T-cell (primary cell): ENCODE results near the gene CELA1. TPM values are rescaled to one million over a fixed set of nuclear protein-coding genes. Genes with fewer than 3 reads are reported as not detected.
"Not testable (repeated sequence)": the region's sequence is repeated elsewhere in the genome, so short reads cannot be mapped to it uniquely, and the experiment has no call there.

Experiments
- ATAC-seq, 4 experiments: fragments of 200-7000 bp in 3 of 4; fragments of 150-1000 bp in 1 of 4; cut with Tn5 transposase; replicated peaks in 1 of 4; 1 replicate in 3 of 4; 2 replicates in 1 of 4; pipeline ENCODE4 v1.10.0; 2021; ENCODE audit warnings: moderate library complexity in 3 of 4, mild to moderate bottlenecking in 2 of 4, moderate number of reproducible peaks in 1 of 4
- CTCF ChIA-PET, 2 donors: fragments of 300-600 bp; sonication (Branson Sonifier 250); formaldehyde crosslinking; loops; one replicate each; lab custom pipeline; 2022; ENCODE audit warnings: antibody characterized with exemption in 2 of 2; lab: Charles Lee
- POLR2A ChIA-PET, 2 donors: fragments of 300-600 bp; sonication (Branson Sonifier 250); formaldehyde crosslinking; loops; one replicate each; lab custom pipeline; 2022; ENCODE audit warnings: antibody characterized with exemption in 2 of 2; lab: Charles Lee
- DNase-seq, 35 experiments: peaks; one replicate each; pipeline versions ENCODE4 v3.0.0 to v3.0.0-alpha.2; 2013 to 2023
- H3K27ac ChIP-seq: one replicate; pipeline ENCODE4 v1.5.1; 2013; ENCODE audit warnings: low read length
- H3K27me3 ChIP-seq, 2 experiments: replicated peaks in 1 of 2; 1 replicate in 1 of 2; 2 replicates in 1 of 2; pipeline versions ENCODE4 v1.6.1 to v1.7.0; 2013; ENCODE audit warnings: low read length in 1 of 2, mixed read lengths in 1 of 2; ENCODE audit not compliant: control insufficient read depth in 2 of 2, insufficient read depth in 2 of 2; ENCODE audit errors: extremely low read depth in 1 of 2
- H3K36me3 ChIP-seq, 2 donors: 1 replicate in 1 of 2; 2 replicates in 1 of 2; pipeline versions ENCODE4 v1.6.1 to v1.7.0; 2013; ENCODE audit warnings: low read length in 1 of 2; ENCODE audit not compliant: control insufficient read depth in 2 of 2, insufficient read depth in 1 of 2; ENCODE audit errors: extremely low read depth in 1 of 2
- H3K4me1 ChIP-seq, 2 experiments: 1 replicate in 1 of 2; 2 replicates in 1 of 2; pipeline versions ENCODE4 v1.6.1 to v1.7.0; 2013; ENCODE audit warnings: low read length in 2 of 2, mixed read lengths in 1 of 2; ENCODE audit not compliant: insufficient read depth in 2 of 2, control insufficient read depth in 1 of 2; ENCODE audit errors: extremely low read depth in 1 of 2
- H3K4me3 ChIP-seq, 2 donors: 1 replicate in 1 of 2; 2 replicates in 1 of 2; pipeline versions ENCODE4 v1.5.1 to v1.7.0; 2013; ENCODE audit warnings: mild to moderate bottlenecking in 2 of 2, low read length in 1 of 2, moderate library complexity in 1 of 2; ENCODE audit not compliant: control insufficient read depth in 1 of 2; ENCODE audit errors: extremely low read depth in 1 of 2
- H3K9me3 ChIP-seq: 2 replicates; pipeline ENCODE4 v1.7.0; 2013
- H3K27ac Mint-ChIP-seq, 2 donors: one replicate each; pipeline ENCODE4 v1.8.0; 2020 to 2021; ENCODE audit warnings: mild to moderate bottlenecking in 2 of 2, mixed read lengths in 2 of 2
- H3K27me3 Mint-ChIP-seq, 2 donors: one replicate each; pipeline ENCODE4 v1.8.0; 2021 to 2022; ENCODE audit warnings: mixed read lengths in 2 of 2
- H3K36me3 Mint-ChIP-seq: one replicate; pipeline ENCODE4 v1.8.0; 2021; ENCODE audit warnings: mixed read lengths
- H3K4me1 Mint-ChIP-seq, 3 donors: one replicate each; pipeline ENCODE4 v1.8.0; 2020 to 2022; ENCODE audit warnings: mixed read lengths in 3 of 3, mild to moderate bottlenecking in 1 of 3
- H3K4me3 Mint-ChIP-seq, 3 donors: one replicate each; pipeline ENCODE4 v1.8.0; 2020 to 2022; ENCODE audit warnings: mild to moderate bottlenecking in 3 of 3, mixed read lengths in 3 of 3, moderate library complexity in 3 of 3
- H3K9me3 Mint-ChIP-seq, 3 donors: one replicate each; pipeline ENCODE4 v1.8.0; 2020 to 2022; ENCODE audit warnings: mixed read lengths in 3 of 3
- WGBS: methylation state at CpG from one replicate; pipeline ENCODE4 v1.1.5; 2013; ENCODE audit warnings: missing lambda C conversion rate; ENCODE audit not compliant: insufficient coverage; 5-methylcytosine and 5-hydroxymethylcytosine counted together
- total RNA-seq, 35 experiments: library from RNA in 6 of 35; stranded (reverse) in 6 of 35; fragments of 120-200 nt in 1 of 35; gene quantifications; one replicate each; pipeline versions ENCODE4 v1.2.1 to v1.2.4 and lab custom pipeline; 2013 to 2026

The CELA1 gene
- total RNA-seq, 5 donors from 2014 or later (not counting 1 experiment from before 2014, with no cell fraction given): 0.47 to 3.5 (median 0.88) TPM

GRCh38 chr12:51306507-51306906 is 40.0 kb downstream of the CELA1 start:
- H3K4me1 ChIP-seq: peaks cover 9 to 30% of the 10 kb centered on the region in 2 experiments
- DNase-seq (no peak), ATAC-seq (no peak)
- Mint-ChIP-seq H3K27me3 (no peaks in the 10 kb centered on the region), H3K4me3 (no peak overlapping the region), H3K27ac (peak overlapping the region; percentile 24 to 69), H3K9me3 (no peaks in the 10 kb centered on the region), H3K4me1 (peaks cover 59 to 66% (median 62%) of the 10 kb centered on the region in 3 donors), H3K36me3 (peaks cover 59% of the 10 kb centered on the region)
- H3K36me3 ChIP-seq: peaks cover 12 to 74% of the 10 kb centered on the region in 2 donors
- CTCF ChIA-PET: interaction anchor here (0.7 to 2.2 kb wide), 3 partner anchors 15 to 159 kb away, joined by 3 to 12 read pairs (median 10); no protein-coding TSS in a partner anchor
- H3K27ac ChIP-seq: peak overlapping the region; percentile 24
- no peaks in the 10 kb centered on the region for H3K9me3 ChIP-seq
- no peaks in the 10 kb centered on the region for H3K27me3 ChIP-seq
- POLR2A ChIA-PET: no interaction called here
- WGBS: 100% methylated on average over 1 of the region's 5 CpGs
- H3K4me3 ChIP-seq: no peak overlapping the region

- no CpG with 5 or more reads among the region's 10 CpGs for WGBS
- H3K9me3 Mint-ChIP-seq, H3K4me3 Mint-ChIP-seq, H3K27me3 Mint-ChIP-seq, H3K9me3 ChIP-seq, ATAC-seq, H3K27ac ChIP-seq, H3K4me1 ChIP-seq, DNase-seq, H3K27me3 ChIP-seq, H3K4me3 ChIP-seq: not testable (repeated sequence)
- H3K27ac Mint-ChIP-seq: peak overlapping the region; percentile 28 to 77
- CTCF ChIA-PET: interaction anchor here in 1 of 2 donors (1.3 kb wide), 1 partner anchor 40 kb away, joined by 5 read pairs; no protein-coding TSS in a partner anchor
- peaks cover 19 to 22% (median 21%) of the 10 kb centered on the region in 3 donors for H3K4me1 Mint-ChIP-seq
- peaks cover 51% of the 10 kb centered on the region for H3K36me3 Mint-ChIP-seq
- POLR2A ChIA-PET: interaction anchor here (0.6 kb wide), 2 partner anchors 29 to 51 kb away, joined by 4 read pairs; no protein-coding TSS in a partner anchor
- H3K36me3 ChIP-seq: peaks cover 9 to 81% of the 10 kb centered on the region in 2 donors
Observed at GRCh38 chr12:51300768-51301167, 45.7 kb downstream of the CELA1 start.

- peaks cover 7 to 82% of the 10 kb centered on the region in 2 donors for H3K36me3 ChIP-seq
- no peak for ATAC-seq
- no peaks in the 10 kb centered on the region for H3K9me3 Mint-ChIP-seq
- WGBS: 90% methylated on average over 3 of the region's 5 CpGs
- peak overlapping the region in 1 of 2 donors; percentile 39 for H3K27ac Mint-ChIP-seq
- peaks cover 43% of the 10 kb centered on the region for H3K36me3 Mint-ChIP-seq
- peaks cover 0 to 2% of the 10 kb centered on the region in 2 experiments for H3K4me1 ChIP-seq
- no peaks in the 10 kb centered on the region for H3K9me3 ChIP-seq
- no peak overlapping the region for H3K4me3 ChIP-seq
- H3K27me3 ChIP-seq: no peaks in the 10 kb centered on the region
- no peaks in the 10 kb centered on the region for H3K27me3 Mint-ChIP-seq
- H3K4me3 Mint-ChIP-seq: no peak overlapping the region
- no peak for DNase-seq
- H3K4me1 Mint-ChIP-seq: peaks cover 9 to 17% (median 16%) of the 10 kb centered on the region in 3 donors
- H3K27ac ChIP-seq: no peak overlapping the region
- POLR2A ChIA-PET: no interaction called here
- CTCF ChIA-PET: no interaction called here
Observed at GRCh38 chr12:51295651-51296050, 50.8 kb downstream of the CELA1 start.

GRCh38 chr12:51294097-51294496 is 52.4 kb downstream of the CELA1 start:
- H3K27me3 Mint-ChIP-seq, H3K4me3 Mint-ChIP-seq, H3K27ac ChIP-seq, DNase-seq, H3K9me3 ChIP-seq, H3K4me1 ChIP-seq, H3K27me3 ChIP-seq, POLR2A ChIA-PET, H3K9me3 Mint-ChIP-seq, ATAC-seq, H3K4me3 ChIP-seq: not testable (repeated sequence)
- CTCF ChIA-PET: interaction anchor here in 1 of 2 donors (0.6 kb wide), 1 partner anchor 16 kb away, joined by 3 read pairs; no protein-coding TSS in a partner anchor
- H3K27ac Mint-ChIP-seq: peak overlapping the region; percentile 60 to 71
- H3K36me3 Mint-ChIP-seq: peaks cover 43% of the 10 kb centered on the region
- 98% methylated on average over 7 of the region's 10 CpGs for WGBS
- peaks cover 12 to 81% of the 10 kb centered on the region in 2 donors for H3K36me3 ChIP-seq
- H3K4me1 Mint-ChIP-seq: peaks cover 9 to 16% (median 15%) of the 10 kb centered on the region in 3 donors

GRCh38 chr12:51293696-51294095 is 52.8 kb downstream of the CELA1 start:
- POLR2A ChIA-PET: no interaction called here
- Histone ChIP-seq H3K36me3 (peaks cover 12 to 81% of the 10 kb centered on the region in 2 donors), H3K4me1 (peaks cover 0 to 2% of the 10 kb centered on the region in 2 experiments), H3K4me3 (no peak overlapping the region), H3K27me3 (no peaks in the 10 kb centered on the region), H3K27ac (no peak overlapping the region), H3K9me3 (no peaks in the 10 kb centered on the region)
- DNase-seq (no peak), ATAC-seq (no peak)
- Mint-ChIP-seq H3K9me3 (no peaks in the 10 kb centered on the region), H3K27me3 (no peaks in the 10 kb centered on the region), H3K4me1 (peaks cover 9 to 17% (median 15%) of the 10 kb centered on the region in 3 donors), H3K4me3 (no peak overlapping the region), H3K27ac (peak overlapping the region; percentile 60 to 71), H3K36me3 (peaks cover 44% of the 10 kb centered on the region)
- CTCF ChIA-PET: interaction anchor here in 1 of 2 donors (0.6 to 0.8 kb wide), 2 partner anchors 16 to 47 kb away, joined by 3 read pairs; no protein-coding TSS in a partner anchor

- H3K4me3 Mint-ChIP-seq, CTCF ChIA-PET, POLR2A ChIA-PET, H3K9me3 Mint-ChIP-seq, H3K9me3 ChIP-seq, H3K4me1 ChIP-seq, H3K27ac ChIP-seq, H3K27me3 Mint-ChIP-seq, H3K27me3 ChIP-seq, H3K4me3 ChIP-seq: not testable (repeated sequence)
- H3K36me3 ChIP-seq: peaks cover 12 to 80% of the 10 kb centered on the region in 2 donors
- WGBS: 96% methylated on average over 4 of the region's 9 CpGs
- ATAC-seq (peak in 1 of 4 experiments; percentile 6), DNase-seq (peak in 3 of 35 experiments; percentile 1 to 21 (median 2))
- H3K27ac Mint-ChIP-seq: peak overlapping the region; percentile 62 to 76
- H3K4me1 Mint-ChIP-seq: peaks cover 9 to 17% (median 15%) of the 10 kb centered on the region in 3 donors
- peaks cover 47% of the 10 kb centered on the region for H3K36me3 Mint-ChIP-seq
Observed at GRCh38 chr12:51291603-51292513, 54.6 kb downstream of the CELA1 start.
